ENCODE data around the gene HAPLN3.

DNA sequence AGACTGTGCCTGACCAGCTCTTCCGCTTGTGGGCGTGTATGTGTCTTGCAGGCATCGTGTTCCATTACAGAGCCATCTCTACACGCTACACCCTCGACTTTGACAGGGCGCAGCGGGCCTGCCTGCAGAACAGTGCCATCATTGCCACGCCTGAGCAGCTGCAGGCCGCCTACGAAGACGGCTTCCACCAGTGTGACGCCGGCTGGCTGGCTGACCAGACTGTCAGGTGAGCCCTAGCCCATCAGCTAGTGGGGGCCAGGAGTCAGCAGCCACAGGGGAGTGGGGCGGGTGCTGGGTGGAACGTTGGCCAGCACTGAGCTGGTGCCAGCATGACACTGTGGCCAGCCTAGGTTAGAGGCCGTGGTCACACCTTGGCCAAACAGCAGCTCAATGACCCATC lies 55.4 kb downstream of the HAPLN3 start:
- TF ChIP-seq EZH2phosphoT487 (IDR thresholded peaks at IDR 0.05; ENCODE audit: insufficient read depth, low read depth) (no peak), EZH2 (IDR thresholded peaks at IDR 0.05; ENCODE audit: insufficient read depth, poor library complexity, severe bottlenecking) (no peak)
